HG02884 (cell line): ENCODE data around the gene TLN1.
A peak's percentile ranks its signal among the peaks of the same experiment; 100 is the strongest.

Experiments used
- ATAC-seq: cut with Tn5 transposase; IDR thresholded peaks from one replicate; pipeline ENCODE4 v1.9.1; 2021; ENCODE audit warnings: mild to moderate bottlenecking, moderate library complexity; ENCODE audit not compliant: unreplicated experiment

TLN1 gene

DNA sequence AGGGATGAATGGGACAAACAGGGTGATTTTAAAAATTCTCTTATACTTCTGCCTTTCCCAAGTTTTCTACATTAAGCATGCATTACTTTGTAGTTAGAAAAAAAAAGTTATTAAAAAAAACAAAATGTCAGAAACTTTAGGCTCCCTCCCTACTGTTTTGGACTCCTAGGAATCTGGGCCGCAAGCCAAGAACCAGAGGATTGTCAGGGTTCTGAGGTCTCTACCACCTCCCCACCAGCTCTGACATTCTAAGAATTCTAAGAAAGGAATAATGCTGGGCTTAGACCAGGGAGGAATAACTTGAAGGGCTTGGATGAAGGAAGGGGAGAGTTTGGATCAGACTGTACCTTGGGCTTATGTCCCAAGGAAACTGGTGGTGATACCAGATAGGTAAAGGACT is 66.0 kb downstream of the TLN1 start:
- no peak for ATAC-seq

DNA sequence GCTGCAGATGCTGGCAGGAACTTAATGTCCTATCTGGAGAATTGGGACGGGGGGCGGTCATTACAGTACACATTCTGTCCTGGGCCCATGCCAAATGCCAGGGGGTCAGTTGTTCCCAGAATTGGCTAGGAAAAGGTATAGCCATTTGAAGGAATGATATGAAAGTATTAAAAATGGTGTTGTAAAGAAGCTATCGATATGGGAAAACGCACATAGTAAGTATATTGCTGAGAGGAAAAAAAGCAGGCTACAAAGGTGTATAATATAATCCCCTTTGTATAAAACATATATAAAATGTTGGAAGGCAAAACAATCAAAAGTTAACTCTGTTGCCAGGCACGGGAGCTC is 66.5 kb downstream of the TLN1 start:
- ATAC-seq, result no peak

DNA sequence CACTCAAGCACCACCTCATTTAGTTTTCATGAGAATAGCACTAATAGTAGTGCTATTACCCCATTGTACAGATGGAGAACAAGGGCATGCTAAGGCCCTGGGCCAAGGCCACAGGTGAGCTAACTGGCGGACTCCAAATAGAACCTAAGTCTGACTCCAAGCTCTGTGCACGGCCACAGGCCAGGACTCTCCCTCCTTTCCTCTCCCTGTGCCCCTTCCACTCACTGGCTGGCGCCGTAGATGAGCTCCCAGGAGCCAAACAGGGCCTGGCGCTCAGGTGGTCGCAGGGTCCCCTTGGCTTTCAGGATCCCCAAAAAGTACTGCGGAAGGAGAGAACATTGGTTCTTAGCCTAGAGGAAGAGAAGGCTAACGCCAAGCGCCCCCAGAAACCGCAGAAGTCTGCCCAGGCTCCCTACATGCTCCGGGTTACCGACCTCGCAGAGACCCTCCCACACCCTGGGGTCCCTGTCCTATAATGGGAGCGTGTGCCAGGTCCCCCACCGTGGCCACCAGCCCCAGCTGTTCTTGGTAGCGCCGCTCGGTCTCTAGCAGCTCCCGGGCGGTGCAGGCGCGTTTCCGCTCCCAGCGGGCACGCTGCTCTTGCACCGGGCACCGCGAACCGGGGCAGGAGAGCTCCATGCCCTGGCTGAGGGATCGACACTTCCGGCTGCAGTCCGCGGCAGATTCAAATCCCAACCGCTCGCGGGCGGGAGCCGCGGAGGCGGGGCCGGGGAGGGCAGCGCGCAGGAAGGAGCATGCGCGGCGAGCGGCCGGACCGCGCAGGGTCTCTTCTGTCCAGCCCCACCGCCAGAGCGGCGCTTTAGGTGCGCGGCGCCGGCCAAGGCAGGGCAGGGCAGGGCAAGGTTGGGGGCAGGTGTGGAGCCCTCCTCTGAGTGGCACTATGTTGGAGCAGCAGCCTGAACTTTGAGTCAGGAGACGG is 67.2 kb downstream of the TLN1 start, which contains the start of gene ARHGEF39:
TSS of gene ARHGEF39 (minus strand) at position 665 of the 940 bp plus-strand sequence. CDS start at position 639, 26 bp downstream.
- ATAC-seq, result peak; percentile 70

DNA sequence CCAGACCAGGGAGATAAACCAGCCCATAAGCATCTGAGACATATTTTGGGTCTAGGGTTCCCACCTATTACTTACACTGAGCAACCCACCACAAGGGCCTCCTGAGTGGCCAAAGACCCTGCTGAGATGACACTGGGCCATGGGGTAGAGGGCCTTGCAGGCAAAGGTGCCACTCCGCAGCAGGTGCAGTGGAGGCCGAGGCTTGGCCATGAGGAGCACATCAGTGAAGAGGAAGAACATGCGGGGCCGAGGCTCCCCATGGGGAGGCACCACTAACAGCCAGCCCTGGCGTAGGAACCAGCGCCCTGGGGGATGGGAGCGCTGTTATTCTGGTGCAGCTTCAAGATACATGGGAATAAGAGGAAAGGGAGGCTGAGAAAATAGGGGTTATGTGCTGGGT is 69.6 kb downstream of the TLN1 start:
- ATAC-seq, result no peak

DNA sequence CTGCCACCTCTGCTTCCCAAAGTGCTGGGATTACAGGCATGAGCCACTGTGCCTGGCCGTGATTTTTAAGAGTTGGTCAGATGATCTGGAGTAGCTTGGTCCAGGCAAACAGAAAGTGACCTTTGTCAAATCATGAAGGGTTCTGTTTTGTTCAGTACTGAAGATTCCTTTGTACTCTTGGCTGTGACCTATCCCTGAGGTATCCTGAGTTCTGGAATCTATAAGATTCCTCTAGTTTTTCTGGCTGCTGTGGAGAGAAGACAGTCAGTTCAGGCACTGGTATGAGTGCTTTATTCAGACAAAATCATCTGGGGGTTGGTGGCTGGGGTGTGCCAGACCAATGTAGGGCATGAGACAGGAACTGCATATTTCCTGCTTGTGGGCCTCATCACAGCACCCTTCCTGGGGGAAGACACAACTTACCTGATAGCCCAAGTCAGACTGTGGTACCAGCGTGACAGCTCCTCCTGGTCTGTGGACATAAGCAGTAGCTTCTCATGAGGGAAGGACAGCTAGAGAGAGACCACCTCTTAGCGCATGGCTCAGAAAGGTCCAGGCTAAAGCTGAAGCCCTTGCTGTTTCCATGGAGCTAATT is 70.1 kb downstream of the TLN1 start:
- no peak for ATAC-seq

DNA sequence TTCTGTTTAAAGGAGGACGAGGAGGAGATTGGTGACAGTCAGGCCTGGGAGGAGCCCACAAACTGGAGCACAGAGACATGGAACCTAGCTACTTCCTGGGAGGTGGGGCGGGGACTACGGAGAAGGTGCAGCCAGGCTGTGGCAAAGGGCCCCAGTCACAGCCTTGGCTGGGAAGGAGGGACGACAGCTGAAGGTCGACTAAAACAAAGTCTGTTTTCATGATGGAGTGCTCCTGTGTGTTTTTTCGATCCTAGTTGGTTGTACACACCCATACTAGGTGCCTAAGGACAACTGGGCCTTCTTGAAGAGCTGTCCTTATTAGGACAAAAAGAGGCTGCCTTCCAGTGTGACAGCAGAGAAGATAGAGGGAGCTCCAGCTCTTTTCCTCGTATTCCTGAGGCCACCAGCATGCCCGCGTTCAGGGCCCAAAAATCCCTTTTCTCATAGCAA is 71.0 kb downstream of the TLN1 start:
- ATAC-seq, result no peak

DNA sequence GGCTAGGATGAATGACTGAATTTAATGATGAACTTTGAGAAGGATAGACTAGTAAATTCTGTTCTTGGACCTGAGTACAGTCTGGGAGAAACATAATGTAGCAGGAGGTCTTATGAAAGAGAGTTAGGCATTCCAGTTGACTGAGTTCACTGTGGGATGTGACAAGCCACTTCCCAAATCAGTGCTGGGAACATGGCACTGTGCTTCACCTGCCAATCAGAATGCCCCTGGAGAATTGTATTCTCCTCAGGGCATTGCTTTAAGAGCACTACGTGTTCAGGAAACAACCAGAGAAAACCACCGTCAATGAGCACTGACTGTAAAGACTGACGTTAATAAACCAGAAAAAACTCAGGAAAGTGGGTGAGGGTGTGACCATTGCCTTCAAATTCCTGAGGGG is 72.7 kb downstream of the TLN1 start:
- no peak for ATAC-seq

DNA sequence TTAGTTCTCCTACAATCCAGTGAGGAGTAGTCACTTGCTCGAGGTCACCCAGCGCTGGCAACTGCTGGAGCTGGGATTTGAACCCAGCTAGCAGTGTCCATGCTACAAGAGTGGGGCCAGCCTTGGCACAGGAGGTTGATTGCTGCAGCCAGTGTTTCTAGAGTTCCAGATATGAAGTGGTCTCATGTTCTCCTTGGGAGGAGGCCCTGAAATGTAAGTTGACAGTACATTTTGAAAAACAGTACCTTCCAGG is 73.1 kb downstream of the TLN1 start:
- ATAC-seq, result no peak

DNA sequence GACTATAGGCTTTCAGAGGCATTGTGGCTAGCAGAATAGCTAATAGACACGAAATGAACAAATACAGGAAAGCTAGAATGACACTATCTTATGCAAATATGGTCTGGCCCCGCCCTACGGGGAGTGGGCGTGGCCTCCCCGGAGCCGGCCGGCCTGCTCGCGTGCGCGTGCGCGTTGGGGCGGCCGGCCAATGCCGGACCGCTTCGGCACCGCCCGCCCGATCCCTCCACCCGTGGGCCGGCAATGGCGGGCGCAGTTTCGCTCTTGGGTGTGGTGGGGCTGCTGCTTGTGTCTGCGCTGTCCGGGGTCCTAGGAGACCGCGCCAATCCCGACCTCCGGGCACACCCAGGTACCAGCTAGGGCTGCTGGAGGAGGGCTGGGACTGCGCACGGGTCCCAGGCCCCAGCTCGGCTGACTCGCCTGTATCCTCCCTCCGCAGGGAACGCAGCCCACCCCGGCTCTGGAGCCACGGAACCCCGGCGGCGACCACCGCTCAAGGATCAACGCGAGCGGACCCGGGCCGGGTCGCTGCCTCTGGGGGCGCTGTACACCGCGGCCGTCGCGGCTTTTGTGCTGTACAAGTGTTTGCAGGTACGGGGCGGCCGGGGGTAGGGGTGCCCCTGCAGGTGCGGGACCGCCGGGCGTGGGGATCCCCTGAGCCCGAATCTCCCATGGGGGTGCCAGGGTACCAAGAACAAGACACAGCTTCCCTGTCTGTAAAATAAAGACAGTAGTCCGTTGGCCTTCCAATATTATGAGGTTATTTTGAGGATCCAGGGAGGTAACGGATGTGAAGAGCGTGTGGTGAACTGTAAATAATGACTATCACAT is 73.6 kb downstream of the TLN1 start, which contains the start of gene CCDC107:
TSS of gene CCDC107 (plus strand) at position 156 of the 831 bp plus-strand sequence. CDS start at position 244, 88 bp downstream.
- ATAC-seq, result peak; percentile 54

DNA sequence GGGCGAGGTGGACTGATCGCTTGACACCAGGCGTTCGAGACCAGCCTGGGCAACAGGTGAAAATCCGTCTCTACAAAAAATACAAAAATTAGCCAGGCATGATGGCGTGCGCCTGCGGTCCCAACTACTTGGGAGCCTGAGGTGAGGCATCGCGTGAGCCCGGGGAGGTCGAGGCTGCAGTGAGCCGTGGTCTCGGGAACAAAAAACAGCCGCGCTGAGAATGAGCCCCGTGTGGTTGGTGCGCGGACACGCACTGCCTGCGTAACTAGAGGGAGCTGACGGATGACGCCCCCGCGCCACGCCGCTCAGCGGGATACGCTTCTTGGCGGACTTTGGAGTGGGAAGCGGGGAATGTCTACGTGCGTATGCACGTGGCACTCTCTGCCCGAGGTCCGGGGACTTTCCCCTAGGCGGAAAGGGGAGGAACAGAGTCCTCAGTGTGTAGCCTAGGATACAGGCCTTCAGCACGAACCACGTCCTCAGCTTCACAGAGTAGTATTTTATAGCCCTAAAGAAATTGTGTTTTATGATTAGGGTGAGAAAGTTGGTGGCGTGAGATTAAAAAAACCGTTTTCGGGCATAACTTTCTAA is 74.4 kb downstream of the TLN1 start, which contains the start of gene RMRP:
TSS of gene RMRP (minus strand) at position 474 of the 591 bp plus-strand sequence.
- peak; percentile 80 for ATAC-seq

DNA sequence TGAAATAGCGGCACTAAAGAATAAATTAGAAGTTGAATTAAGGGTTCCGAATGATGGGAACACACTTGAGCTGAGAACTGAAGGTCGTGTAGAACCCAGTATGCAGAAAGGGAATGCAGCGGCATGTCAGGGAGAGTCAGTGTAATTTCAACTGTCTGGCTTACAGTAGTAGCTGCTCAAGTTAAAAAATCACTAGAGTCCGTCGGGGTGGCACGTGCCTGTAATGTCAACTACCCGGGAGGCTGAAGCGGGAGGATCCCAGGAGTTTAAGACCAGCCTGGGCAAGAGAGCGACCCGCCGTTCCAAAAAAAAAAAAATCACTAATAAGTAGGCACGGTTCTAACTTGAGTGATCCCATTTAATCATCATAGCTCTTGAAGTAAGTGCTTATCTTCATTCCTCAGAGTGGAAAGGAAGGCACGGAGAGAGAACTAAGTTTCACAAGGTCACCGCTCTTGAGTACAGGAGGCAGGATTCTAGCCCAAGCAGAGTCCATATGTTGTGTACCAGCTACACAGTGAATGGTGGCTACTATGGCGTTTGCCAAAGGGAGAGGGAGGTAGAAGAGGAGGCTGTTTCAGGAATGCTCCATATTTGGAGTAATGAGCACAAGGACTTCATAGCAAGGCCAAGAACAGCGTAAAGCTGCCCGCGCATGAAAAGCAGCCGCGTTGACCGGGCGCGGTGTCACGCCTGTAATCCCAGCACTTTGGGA is 75.0 kb downstream of the TLN1 start:
- ATAC-seq, result no peak

DNA sequence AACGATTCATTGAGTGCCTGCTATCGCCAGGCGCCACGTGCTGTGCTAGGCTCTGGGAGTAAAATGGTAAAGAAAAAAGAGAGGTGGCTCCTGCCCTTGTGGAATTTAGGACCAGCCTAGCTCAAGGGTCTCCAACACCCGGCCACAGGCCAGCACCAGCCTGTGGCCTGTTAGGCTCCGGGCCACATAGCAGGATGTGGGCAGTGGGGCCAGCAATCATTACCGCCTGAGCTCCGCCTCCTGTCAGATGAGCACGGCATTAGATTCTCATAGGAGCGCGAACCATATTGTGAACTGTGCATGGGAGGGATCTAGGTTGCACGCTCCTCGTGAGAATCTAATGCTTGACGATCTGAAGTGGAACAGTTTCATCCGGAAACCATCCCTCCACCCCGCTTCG is 75.6 kb downstream of the TLN1 start:
- ATAC-seq, result no peak

DNA sequence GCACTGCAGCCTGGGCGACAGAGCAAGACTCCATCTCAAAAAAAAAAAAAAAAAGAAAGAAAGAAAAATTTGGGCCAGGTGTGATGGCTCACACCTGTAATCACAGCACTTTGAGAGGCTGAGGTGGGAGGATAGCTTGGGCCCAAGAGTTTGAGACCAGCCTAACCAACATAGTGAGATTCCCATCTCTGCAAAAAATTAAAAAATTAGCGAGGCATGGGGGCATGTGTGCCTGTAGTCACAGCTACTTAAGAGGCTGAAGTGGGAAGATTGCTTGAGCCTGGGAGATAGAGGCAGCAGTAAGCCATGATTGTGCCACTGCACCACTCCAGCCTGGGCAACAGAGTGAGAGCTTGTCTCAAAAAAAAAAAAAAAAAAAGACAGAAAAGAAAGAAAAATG is 78.4 kb downstream of the TLN1 start:
- ATAC-seq, result no peak

DNA sequence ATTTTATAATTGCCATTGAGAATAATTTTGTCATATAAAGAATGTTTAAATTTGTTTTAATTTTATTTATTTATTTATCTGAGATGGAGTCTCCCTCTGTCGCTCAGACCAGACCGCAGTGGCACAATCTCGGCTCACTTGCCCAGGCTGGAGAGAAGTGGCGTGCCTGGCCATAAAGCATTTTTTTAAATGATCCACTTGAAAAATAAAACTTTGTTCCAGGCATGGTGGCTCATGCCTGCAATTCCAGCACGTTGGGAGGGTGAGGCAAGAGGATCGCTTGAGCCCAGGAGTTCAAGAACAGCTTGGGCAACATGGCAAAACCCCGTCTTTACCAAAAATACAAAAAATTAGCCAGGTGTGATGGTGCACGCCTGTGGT is 79.2 kb downstream of the TLN1 start:
- ATAC-seq, result no peak

DNA sequence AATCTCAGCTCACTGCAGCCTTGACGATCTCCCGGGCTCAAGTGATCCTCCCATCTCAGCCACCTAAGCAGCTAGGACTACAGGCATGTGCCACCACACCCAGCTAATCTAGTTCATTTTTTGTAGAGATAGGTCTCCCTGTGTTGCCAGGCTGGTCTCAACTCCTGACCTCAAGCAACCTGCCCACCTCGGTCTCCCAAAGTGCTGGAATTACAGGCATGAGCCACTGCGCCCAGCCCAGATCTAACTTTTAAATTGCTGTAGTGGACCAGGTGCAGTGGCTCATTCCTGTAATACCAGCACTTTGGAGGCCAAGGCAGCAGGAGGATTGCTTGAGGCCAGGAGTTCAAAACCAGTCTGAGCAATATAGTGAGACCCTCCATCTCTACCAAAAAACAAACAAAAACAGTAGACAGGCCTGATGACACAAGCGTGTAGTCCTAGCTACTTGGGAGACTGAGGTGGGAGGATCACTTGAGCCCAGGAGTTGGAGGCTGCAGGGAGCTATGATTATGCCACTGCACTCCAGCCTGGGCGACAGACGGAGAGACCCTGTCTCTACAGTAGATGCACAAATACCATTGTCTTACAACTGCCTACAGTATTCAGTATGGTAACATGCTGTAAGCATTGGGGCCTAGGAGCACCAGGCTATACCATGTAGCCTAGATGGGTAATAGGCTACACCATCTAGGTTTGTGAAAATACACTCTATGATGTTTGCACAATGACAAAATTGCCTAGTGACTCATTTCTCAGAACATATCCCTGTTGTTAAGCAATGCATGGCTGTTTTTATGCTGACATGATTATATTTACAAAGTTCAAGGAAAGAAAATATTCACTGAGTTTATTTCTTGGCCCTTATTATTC is 79.8 kb downstream of the TLN1 start:
- ATAC-seq, result no peak

DNA sequence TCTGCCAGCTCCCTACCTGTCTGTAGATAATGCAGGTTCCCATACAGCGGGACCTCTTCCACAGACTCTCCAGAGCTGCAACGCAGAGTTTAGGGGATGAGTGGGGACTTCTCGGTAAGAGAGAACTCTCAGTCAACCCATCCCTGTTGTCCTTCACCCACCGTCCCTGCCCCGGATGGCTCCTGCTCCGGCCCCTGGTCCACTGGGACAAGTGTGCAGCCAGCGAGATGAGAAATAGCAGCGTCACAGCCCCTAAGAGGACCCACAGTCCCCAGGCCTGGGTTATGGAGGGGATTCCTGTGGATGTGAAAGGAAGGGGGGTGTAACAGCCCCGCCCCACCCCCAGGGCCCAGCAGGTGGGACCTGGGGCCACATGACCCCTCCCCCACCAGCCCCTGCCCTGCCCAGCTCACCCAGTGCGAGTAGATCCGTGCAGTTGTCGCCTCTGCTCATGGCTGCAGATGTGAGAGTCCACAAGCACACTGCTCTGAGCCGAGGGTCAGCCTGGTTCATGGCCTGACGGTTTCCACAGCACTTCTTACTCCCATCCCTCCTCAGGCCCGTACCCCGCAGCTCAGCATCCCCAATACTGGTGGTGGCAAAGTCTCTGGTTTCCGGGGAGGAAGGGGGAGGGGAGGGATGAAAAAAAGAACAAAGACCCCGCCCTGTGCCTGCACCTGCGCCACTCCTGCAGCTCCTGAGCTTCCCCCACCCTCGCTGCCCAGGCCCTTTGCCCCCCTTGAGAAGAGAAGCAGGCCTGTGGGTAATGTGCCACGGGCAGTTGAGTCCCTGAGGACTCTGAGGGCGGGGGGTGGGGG is 81.4 kb downstream of the TLN1 start, which contains the start of gene SIT1:
TSS of gene SIT1 (minus strand) at position 591 of the 818 bp plus-strand sequence. CDS start at position 513, 78 bp downstream.
- no peak for ATAC-seq

DNA sequence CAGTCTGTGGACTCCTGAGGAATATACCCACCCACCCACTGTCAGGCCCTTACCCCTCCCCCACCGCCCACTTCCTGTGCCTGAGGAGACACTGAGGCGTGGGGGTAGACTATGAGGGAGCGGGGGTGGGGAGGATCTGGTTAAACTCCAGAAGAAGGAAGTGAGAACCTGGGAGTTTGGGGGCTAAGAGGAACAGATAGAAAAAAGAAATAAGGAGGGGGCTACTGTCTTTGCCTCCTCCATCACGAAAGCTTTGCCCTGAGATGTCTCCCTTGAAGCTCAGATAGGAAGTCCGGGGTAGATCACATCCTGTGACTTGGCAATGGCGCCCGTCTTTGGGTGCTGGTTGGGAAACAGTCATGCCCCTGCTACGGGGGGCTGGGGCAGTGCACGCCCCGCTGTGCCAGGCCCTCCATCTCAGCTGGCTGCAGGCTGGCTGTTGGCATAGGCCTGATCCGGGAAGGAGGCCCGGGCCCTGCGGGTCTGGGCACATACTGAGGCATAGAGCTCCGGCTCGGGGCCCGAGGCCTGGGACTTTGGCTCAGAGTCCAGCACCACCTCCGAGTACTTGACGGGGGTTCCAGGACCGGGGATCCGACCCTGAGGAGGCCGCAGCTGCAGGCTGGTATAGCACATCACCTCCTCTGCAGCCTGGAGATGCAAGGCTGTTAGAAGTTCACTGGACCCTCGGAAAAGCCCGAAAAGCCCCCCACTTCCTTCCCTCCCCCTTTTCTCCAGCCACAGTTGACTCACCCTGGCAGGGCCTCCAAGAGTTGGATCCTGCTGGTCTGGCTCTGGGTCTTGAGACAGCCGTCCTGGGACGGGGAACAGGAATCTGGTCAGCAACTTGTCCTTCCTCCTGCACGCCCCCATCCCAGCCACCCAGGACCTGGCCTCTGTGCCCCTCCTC is 82.3 kb downstream of the TLN1 start:
- no peak for ATAC-seq
